Kidney (tissue), 14 donors: ENCODE measurements around the gene ZBTB11. TPM values are rescaled to one million over a fixed set of nuclear protein-coding genes. Genes with fewer than 3 reads are reported as not detected.
"Not testable (repeated sequence)": the region's sequence is repeated elsewhere in the genome, so short reads cannot be mapped to it uniquely, and the experiment has no call there.

Experiments used
- DNase-seq, 5 donors: peaks; one replicate each; pipeline ENCODE4 v3.0.0-alpha.2; 2013 to 2020
- FAIRE-seq: peaks from 2 replicates; lab custom pipeline; 2012; peaks lifted over from hg19 to GRCh38; lab: Jason Lieb, UNC
- H3K27ac ChIP-seq, 2 donors: one replicate each; pipeline ENCODE4 v1.7.0; 2013; ENCODE audit warnings: low read depth in 2 of 2, low read length in 2 of 2, inconsistent platforms in 1 of 2
- H3K27me3 ChIP-seq: one replicate; pipeline ENCODE4 v1.7.1; 2013; ENCODE audit warnings: low read length, inconsistent platforms; ENCODE audit not compliant: control insufficient read depth, insufficient read depth
- H3K36me3 ChIP-seq, 3 donors: one replicate each; pipeline versions ENCODE4 v1.7.0 to v1.7.1; 2013; ENCODE audit warnings: low read length in 3 of 3, control low read depth in 1 of 3, inconsistent platforms in 1 of 3; ENCODE audit not compliant: insufficient read depth in 3 of 3, control insufficient read depth in 2 of 3
- H3K4me1 ChIP-seq, 3 donors: one replicate each; pipeline versions ENCODE4 v1.7.0 to v1.7.1; 2013; ENCODE audit warnings: low read length in 3 of 3, inconsistent platforms in 1 of 3, low read depth in 1 of 3; ENCODE audit not compliant: control insufficient read depth in 2 of 3, insufficient read depth in 2 of 3
- H3K4me3 ChIP-seq, 3 donors: one replicate each; pipeline versions ENCODE4 v1.7.0 to v1.8.1; 2013; ENCODE audit warnings: low read length in 3 of 3, control low read depth in 1 of 3, inconsistent platforms in 1 of 3
- H3K9ac ChIP-seq, 3 donors: one replicate each; pipeline versions ENCODE4 v1.7.0 to v1.7.1; 2013; ENCODE audit warnings: low read length in 3 of 3, control low read depth in 1 of 3, inconsistent platforms in 1 of 3
- H3K9me3 ChIP-seq, 3 donors: one replicate each; pipeline versions ENCODE4 v1.7.0 to v1.7.1; 2013; ENCODE audit warnings: low read length in 3 of 3, control low read depth in 1 of 3, inconsistent platforms in 1 of 3; ENCODE audit not compliant: control insufficient read depth in 2 of 3, insufficient read depth in 1 of 3
- CTCF ChIP-seq: IDR thresholded peaks from 3 replicates; pipeline ENCODE4 v1.5.1; 2012; ENCODE audit warnings: mild to moderate bottlenecking, moderate library complexity, borderline replicate concordance; ENCODE audit not compliant: insufficient read depth; ENCODE audit errors: extremely low read depth
- intact Hi-C: fragments of 100-400 bp; cut with DNase I; formaldehyde crosslinking; loops from one replicate; pipeline ENCODE4 v1.11.1; 2022
- polyA plus RNA-seq: library from polyadenylated mRNA; stranded (reverse); fragments of 350-450 nt; fragmentation: Illumina TruSeq; extraction: RNeasy Lipid Tissue Mini Kit (QIAGEN cat#74804); gene quantifications from one replicate; pipeline ENCODE4 v1.2.3, GENCODE V29; 2014; ENCODE audit warnings: low read depth, low replicate concordance; ENCODE audit not compliant: insufficient read depth
- total RNA-seq: library from RNA; stranded (reverse); fragmentation: NEBNext Ultra II Directional; extraction: Animal tissue kit (Norgen Biotek cat#: 25700); gene quantifications from one replicate; pipeline ENCODE4 v1.2.1, GENCODE V29; 2021
- donor health status: control.
- donor health status: control.
- donor health status: control.
- donor health status: control.
- donor health status: control.
- donor health status: DM: yes; HTN: yes; CAD: no.
- donor health status: Normal renal cell carcinoma (clear cell type).

ZBTB11 gene
- total and polyA plus RNA-seq, 2 donors from 2014 or later: 4.7 to 14.1 TPM

GRCh38 chr3:101695779-101696372, 18.9 kb upstream of the ZBTB11 start:
- peak in 2 of 5 donors; percentile 83 to 88 for DNase-seq
- Histone ChIP-seq H3K9ac (no peak overlapping the region), H3K4me3 (no peak overlapping the region), H3K36me3 (no peaks in the 10 kb centered on the region), H3K27ac (no peak overlapping the region), H3K4me1 (peaks cover 0 to 3% (median 0%) of the 10 kb centered on the region in 3 donors), H3K27me3 (no peaks in the 10 kb centered on the region), H3K9me3 (no peaks in the 10 kb centered on the region)
- FAIRE-seq: no peak
- intact Hi-C loops: no loop called here
- peak; percentile 71 for TF ChIP-seq CTCF

- H3K36me3 ChIP-seq, H3K9ac ChIP-seq, intact Hi-C loops, H3K27ac ChIP-seq, H3K9me3 ChIP-seq, H3K27me3 ChIP-seq, H3K4me3 ChIP-seq, H3K4me1 ChIP-seq, FAIRE-seq: not testable (repeated sequence)
- DNase-seq: peak in 1 of 5 donors; percentile 41
Observed at GRCh38 chr3:101694836-101695235, 17.9 kb upstream of the ZBTB11 start.

- H3K4me1 ChIP-seq, H3K27ac ChIP-seq, H3K4me3 ChIP-seq, FAIRE-seq, H3K9ac ChIP-seq, H3K9me3 ChIP-seq, H3K27me3 ChIP-seq, H3K36me3 ChIP-seq, intact Hi-C loops: not testable (repeated sequence)
- DNase-seq: peak in 2 of 5 donors; percentile 35 to 60
- peak; percentile 38 for TF ChIP-seq CTCF
Observed at GRCh38 chr3:101693540-101693939, 16.6 kb upstream of the ZBTB11 start.

GRCh38 chr3:101691685-101692671, 15.0 kb upstream of the ZBTB11 start:
- H3K27me3 ChIP-seq, H3K4me3 ChIP-seq, H3K36me3 ChIP-seq, H3K4me1 ChIP-seq, intact Hi-C loops, H3K9ac ChIP-seq, FAIRE-seq, H3K27ac ChIP-seq, H3K9me3 ChIP-seq, DNase-seq: not testable (repeated sequence)
